ENCODE measurements around the gene FBXW5. TPM values are rescaled to one million over a fixed set of nuclear protein-coding genes. Genes with fewer than 3 reads are reported as not detected.
A peak's percentile ranks its signal among the peaks of the same experiment; 100 is the strongest.

The FBXW5 gene
- total RNA-seq, 1 donor from 2014 or later: 94.4 TPM

DNA sequence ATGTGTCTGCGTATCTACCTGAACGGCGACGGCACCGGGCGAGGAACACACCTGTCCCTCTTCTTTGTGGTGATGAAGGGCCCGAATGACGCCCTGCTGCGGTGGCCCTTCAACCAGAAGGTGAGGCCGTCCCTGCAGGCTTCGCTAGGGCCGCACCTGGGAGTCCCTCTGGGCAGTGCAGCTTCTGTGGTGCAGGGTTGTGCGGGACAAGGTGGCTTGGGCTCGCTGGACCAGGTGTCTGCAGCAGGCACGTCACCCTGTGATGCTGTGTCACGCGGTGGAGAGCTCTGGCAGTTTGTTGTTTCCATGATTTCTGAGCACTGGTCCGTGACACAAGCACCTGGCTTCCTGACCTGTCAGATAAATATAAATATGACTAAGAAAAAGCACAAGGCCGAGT is 20.7 kb downstream of the FBXW5 start:
- intact Hi-C loops (cut with micrococcal nuclease): no loop called here

DNA sequence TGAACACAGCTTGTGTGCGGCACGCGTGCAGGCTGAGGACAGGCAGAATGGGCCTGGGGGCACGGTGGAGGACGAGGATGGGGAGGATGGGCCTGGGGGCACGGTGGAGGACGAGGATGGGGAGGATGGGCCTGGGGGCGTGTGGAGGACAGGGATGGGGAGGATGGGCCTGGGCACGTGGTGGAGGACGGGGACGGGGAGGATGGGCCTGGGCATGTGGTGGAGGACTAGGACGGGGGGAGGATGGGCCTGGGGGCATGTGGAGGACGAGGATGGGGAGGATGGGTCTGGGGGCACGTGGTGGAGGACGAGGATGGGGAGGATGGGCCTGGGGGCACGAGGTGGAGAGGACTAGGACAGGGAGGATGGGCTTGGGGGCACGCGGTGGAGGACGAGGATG is 22.0 kb downstream of the FBXW5 start:
- Mint-ChIP-seq H3K4me3 (ENCODE audit: low read depth) (no peak overlapping the region), H3K27me3 (ENCODE audit: low read depth) (no peaks in the 10 kb centered on the region), H3K27ac (no peak overlapping the region), H3K4me1 (ENCODE audit: low read depth) (peaks cover 2% of the 10 kb centered on the region), H3K9me3 (no peaks in the 10 kb centered on the region), H3K36me3 (ENCODE audit: low read depth) (peaks cover 61% of the 10 kb centered on the region)
- intact Hi-C loops (cut with micrococcal nuclease): no loop called here
- DNase-seq (ENCODE audit: low spot score): no peak

More for the DNA sequence above, 20.7 kb downstream of the FBXW5 start:
- DNase-seq (ENCODE audit: low spot score): no peak
- Mint-ChIP-seq H3K27me3 (ENCODE audit: low read depth) (no peaks in the 10 kb centered on the region), H3K9me3 (no peaks in the 10 kb centered on the region), H3K36me3 (ENCODE audit: low read depth) (peaks cover 63% of the 10 kb centered on the region), H3K27ac (peak overlapping the region; percentile 22), H3K4me1 (ENCODE audit: low read depth) (peaks cover 4% of the 10 kb centered on the region), H3K4me3 (ENCODE audit: low read depth) (no peak overlapping the region)

DNA sequence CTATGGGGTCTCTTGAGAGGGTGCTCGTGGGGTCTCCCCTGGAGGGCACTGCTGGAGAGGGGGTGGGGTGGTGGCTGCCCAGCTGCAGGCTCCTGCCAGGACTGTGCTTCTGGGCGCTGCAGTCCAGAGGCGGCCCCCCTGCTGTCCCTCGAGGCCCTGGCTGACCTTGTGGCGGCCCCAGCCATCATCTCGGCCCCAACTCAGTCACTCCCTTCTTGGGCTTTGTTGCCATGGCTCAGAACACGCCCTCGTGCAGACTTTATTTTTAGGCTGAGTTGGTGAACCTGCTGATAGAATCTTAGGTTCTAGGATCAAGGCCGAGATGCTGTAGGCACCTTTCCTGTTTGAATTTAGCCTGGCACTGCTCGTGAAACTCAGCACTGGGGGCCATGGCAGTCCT is 22.8 kb downstream of the FBXW5 start:
- Mint-ChIP-seq H3K4me1 (ENCODE audit: low read depth) (no peaks in the 10 kb centered on the region), H3K4me3 (ENCODE audit: low read depth) (no peak overlapping the region), H3K9me3 (no peaks in the 10 kb centered on the region), H3K27ac (no peak overlapping the region), H3K27me3 (ENCODE audit: low read depth) (no peaks in the 10 kb centered on the region), H3K36me3 (ENCODE audit: low read depth) (peaks cover 63% of the 10 kb centered on the region)
- intact Hi-C loops (cut with micrococcal nuclease): no loop called here
- DNase-seq (ENCODE audit: low spot score): no peak

DNA sequence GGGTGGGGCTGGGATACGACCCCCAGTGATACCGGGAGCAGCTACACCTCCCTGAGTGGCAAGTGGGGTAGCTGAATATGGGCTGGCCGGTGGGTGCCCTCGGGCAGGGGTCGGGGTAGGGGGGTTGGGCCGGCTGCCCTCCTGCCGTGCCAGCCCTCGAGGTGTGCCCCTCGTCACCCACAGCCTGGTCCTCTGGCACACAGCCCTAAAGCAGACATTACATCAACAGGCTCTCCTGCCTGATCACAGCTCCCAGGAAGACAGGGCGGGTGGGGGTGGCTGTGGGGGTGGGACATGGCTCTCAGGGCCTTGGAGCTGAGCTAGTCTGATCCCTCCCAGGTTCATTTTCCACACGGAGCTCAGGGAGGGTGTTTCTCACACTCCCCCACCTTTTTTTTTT is 23.2 kb downstream of the FBXW5 start:
- Mint-ChIP-seq H3K27ac (no peak overlapping the region), H3K27me3 (ENCODE audit: low read depth) (no peaks in the 10 kb centered on the region), H3K4me1 (ENCODE audit: low read depth) (no peaks in the 10 kb centered on the region), H3K4me3 (ENCODE audit: low read depth) (no peak overlapping the region), H3K36me3 (ENCODE audit: low read depth) (peaks cover 63% of the 10 kb centered on the region), H3K9me3 (no peaks in the 10 kb centered on the region)
- DNase-seq (ENCODE audit: low spot score): no peak
- intact Hi-C loops (cut with micrococcal nuclease): no loop called here

DNA sequence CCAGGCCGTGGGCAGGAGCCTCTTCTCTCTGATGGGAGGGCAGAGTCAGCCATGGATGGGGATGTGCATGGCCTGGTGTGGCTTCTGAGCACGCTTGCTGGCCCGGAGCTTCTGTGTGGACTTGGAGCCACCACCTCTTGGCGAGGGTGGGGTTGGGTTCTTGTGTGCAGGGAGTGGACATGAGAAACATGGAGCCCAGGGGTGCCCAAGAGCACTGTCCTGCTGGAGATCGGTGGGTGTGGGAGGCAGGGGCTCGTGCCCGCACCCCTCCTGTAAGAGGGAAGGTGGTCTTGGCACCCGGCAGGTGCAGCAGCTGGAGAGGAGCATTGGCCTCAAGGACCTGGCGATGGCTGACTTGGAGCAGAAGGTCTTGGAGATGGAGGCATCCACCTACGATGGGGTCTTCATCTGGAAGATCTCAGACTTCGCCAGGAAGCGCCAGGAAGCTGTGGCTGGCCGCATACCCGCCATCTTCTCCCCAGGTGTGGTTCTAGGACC is 23.8 kb downstream of the FBXW5 start:
- H3K27me3 Mint-ChIP-seq (ENCODE audit: low read depth): no peaks in the 10 kb centered on the region
- no peak for DNase-seq (ENCODE audit: low spot score)

DNA sequence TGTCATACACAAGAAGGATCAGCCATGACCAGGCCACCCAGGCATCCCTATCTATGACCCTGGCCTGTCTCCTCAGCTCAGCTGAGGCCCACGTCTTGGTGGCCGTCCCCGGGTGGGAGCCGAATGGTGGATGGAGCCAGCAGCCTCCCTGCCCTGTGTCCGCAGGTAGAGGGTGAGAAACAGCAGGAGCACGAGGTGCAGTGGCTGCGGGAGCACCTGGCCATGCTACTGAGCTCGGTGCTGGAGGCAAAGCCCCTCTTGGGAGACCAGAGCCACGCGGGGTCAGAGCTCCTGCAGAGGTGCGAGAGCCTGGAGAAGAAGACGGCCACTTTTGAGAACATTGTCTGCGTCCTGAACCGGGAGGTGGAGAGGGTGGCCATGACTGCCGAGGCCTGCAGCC is 24.5 kb downstream of the FBXW5 start:
- intact Hi-C loops (cut with micrococcal nuclease): no loop called here
- no peak overlapping the region for H3K27ac Mint-ChIP-seq

More for the DNA sequence above, 23.8 kb downstream of the FBXW5 start:
- Mint-ChIP-seq H3K9me3 (no peaks in the 10 kb centered on the region), H3K27ac (no peak overlapping the region), H3K4me3 (ENCODE audit: low read depth) (no peak overlapping the region), H3K36me3 (ENCODE audit: low read depth) (peaks cover 68% of the 10 kb centered on the region), H3K4me1 (ENCODE audit: low read depth) (peaks cover 3% of the 10 kb centered on the region)
- intact Hi-C loops (cut with micrococcal nuclease): no loop called here

DNA sequence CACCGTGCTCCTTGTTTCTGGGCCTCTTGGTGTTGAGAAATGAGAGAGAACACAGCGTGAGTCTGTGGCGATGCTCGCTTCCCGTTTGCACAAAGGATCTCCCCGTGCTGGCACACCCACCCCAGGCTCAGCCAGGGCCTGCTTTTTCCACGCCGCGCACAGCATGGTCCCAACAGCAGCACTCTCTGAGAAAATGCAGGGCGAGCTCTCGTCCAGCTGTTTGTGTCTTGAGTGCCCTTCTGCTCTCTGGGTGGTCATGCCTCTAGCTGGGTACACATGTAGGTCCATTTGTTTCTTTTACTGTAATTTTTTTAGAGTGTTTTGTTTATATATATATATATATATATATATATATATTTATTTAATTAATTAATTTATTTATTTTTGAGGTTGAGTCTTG is 26.6 kb downstream of the FBXW5 start:
- Mint-ChIP-seq H3K36me3 (ENCODE audit: low read depth) (peaks cover 68% of the 10 kb centered on the region), H3K9me3 (no peaks in the 10 kb centered on the region), H3K27me3 (ENCODE audit: low read depth) (no peaks in the 10 kb centered on the region), H3K4me3 (ENCODE audit: low read depth) (no peak overlapping the region), H3K4me1 (ENCODE audit: low read depth) (peaks cover 3% of the 10 kb centered on the region), H3K27ac (no peak overlapping the region)
- intact Hi-C loops (cut with micrococcal nuclease): no loop called here
- DNase-seq (ENCODE audit: low spot score): no peak

More for the DNA sequence above, 24.5 kb downstream of the FBXW5 start:
- no peaks in the 10 kb centered on the region for H3K9me3 Mint-ChIP-seq
- H3K4me3 Mint-ChIP-seq (ENCODE audit: low read depth): no peak overlapping the region
- H3K27me3 Mint-ChIP-seq (ENCODE audit: low read depth): no peaks in the 10 kb centered on the region
- H3K36me3 Mint-ChIP-seq (ENCODE audit: low read depth): peaks cover 69% of the 10 kb centered on the region
- DNase-seq (ENCODE audit: low spot score): no peak
- peaks cover 3% of the 10 kb centered on the region for H3K4me1 Mint-ChIP-seq (ENCODE audit: low read depth)

DNA sequence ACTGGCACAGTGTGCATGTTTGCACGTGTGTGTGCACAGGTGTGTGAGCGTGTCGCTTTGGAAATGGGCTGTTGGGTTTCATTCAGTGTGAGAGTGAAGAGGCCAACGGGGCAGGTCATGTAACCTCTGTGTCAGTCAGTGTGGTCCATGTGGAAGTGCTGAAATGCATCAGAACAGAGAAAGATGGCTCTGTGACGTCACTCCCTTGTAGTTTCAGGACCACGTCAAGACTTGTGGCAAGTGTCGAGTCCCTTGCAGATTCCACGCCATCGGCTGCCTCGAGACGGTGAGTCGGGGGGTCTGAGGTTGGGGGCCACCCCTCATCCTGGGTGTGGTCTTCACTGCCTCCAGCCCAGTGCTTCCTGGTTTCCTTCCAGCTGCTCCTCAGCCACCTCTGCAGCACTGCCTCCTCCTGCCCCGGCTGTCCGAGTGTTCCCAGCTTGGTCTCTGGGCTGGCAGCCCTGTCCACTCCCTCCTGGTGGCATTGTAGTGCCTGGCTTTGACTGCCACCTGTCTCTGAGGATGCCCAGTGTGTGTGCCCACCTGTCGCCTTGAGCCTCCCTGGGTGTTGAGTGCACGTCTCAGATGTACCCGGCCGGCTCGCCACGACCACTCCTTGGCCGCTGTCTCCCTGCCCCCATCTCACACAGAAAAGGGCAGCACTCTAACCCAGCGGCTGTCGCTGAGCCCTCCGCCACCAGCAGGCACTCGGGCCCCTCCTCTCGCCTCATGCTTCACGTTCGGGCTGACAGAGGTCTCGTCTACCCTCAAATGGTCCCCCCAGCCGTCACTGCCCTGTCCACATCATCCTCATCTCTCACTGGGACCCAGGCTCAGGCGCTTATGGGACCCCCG is 28.0 kb downstream of the FBXW5 start:
- intact Hi-C loops (cut with micrococcal nuclease): no loop called here
- Mint-ChIP-seq H3K4me1 (ENCODE audit: low read depth) (peaks cover 3% of the 10 kb centered on the region), H3K9me3 (no peaks in the 10 kb centered on the region), H3K27me3 (ENCODE audit: low read depth) (no peaks in the 10 kb centered on the region), H3K36me3 (ENCODE audit: low read depth) (peaks cover 57% of the 10 kb centered on the region), H3K4me3 (ENCODE audit: low read depth) (no peak overlapping the region), H3K27ac (peak overlapping the region; percentile 71)
- DNase-seq (ENCODE audit: low spot score): no peak

DNA sequence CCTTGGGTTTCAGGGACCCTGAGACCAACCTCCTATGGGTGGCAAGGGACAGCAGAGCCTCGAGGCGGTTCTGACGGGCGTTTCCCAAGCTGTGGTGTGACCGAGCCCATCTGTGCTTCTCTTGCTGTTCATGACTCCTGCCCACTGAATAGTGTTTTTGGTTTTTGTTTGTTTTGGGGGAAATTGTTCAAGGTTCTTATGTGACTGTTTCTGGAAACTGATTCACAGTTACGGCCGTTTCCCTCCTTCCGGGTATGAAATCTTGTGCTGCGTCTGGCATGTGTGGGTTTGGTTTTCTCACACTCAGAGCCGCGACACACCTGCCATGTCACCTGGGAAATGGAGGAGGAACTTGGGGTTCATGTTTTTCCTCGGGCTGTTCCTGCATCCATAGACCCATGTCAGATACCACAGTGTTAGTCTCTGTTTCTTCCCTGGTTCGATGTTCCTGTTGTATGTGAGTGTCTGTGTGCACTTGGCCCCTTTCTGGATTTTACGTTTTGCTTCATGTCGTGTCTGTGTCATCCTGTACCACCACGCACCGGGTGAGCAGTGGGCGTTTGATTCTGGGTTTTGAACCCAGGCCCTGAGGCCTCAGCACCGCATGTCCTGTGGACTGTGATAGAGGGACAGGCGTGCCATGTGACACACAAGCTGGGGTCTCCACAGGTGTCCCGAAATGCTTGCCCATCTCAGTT is 28.8 kb downstream of the FBXW5 start:
- intact Hi-C loops (cut with micrococcal nuclease): no loop called here
- H3K27me3 Mint-ChIP-seq (ENCODE audit: low read depth): no peaks in the 10 kb centered on the region
- H3K4me3 Mint-ChIP-seq (ENCODE audit: low read depth): no peak overlapping the region
- H3K4me1 Mint-ChIP-seq (ENCODE audit: low read depth): peaks cover 3% of the 10 kb centered on the region
- H3K36me3 Mint-ChIP-seq (ENCODE audit: low read depth): peaks cover 58% of the 10 kb centered on the region
- no peak for DNase-seq (ENCODE audit: low spot score)
- H3K27ac Mint-ChIP-seq: peak overlapping the region; percentile 71
- H3K9me3 Mint-ChIP-seq: no peaks in the 10 kb centered on the region

DNA sequence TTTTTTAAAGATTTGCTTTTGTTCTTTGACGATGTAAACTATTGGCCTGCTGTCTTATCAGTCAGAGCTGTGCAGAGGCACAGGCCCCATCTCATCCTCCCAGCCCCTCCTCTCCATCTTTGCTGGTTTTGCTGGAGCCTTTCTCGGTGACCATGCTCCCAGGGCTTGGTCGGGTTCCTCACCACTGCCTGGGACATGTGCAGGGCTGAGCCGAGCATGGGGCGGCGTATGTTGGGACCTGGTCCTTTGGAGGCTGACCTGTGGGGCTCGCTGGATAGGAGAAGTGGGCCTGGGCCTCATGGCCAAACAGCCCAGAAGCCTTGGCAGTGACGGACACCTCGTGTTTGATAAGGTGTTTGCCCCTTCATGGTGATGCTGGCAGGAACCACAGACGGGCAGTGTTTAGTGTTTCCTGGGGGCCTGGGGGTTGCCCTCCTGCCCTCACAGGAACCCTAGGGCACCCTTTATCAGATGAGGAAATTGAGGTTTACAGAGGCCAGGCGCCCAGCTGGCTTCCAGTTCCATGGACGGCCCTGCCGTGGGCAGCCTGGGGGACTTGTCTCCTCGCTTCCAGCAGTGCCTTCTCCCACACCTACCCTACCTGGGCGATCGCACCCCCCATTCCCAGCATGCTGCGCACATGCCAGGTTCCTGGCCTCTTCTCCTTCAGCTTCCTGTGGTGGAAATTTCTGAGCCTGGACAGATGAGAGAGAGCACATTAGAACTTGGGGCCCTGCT is 30.7 kb downstream of the FBXW5 start:
- intact Hi-C loops (cut with micrococcal nuclease): no loop called here
- peaks cover 57% of the 10 kb centered on the region for H3K36me3 Mint-ChIP-seq (ENCODE audit: low read depth)
- no peak overlapping the region for H3K4me3 Mint-ChIP-seq (ENCODE audit: low read depth)
- H3K9me3 Mint-ChIP-seq: no peaks in the 10 kb centered on the region
- DNase-seq (ENCODE audit: low spot score): no peak
- H3K27ac Mint-ChIP-seq: no peak overlapping the region
- peaks cover 3% of the 10 kb centered on the region for H3K4me1 Mint-ChIP-seq (ENCODE audit: low read depth)
- H3K27me3 Mint-ChIP-seq (ENCODE audit: low read depth): no peaks in the 10 kb centered on the region

DNA sequence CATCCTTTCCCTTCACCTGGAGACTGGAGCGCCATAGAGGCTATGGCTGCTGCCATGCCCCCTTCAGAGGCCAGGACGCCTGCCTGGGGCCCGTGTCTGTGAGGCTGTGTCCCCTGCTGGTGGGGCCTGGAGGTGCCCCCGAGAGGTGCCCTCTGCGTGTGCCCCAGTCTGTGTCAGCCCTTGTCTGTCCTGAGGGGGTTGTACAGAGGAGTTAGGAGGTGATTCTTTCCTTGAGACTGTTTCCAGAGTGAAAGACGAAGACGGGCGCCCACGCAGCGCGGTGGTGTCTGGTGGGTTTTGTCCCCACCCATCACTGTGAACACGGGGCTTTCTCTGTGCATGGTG is 33.7 kb downstream of the FBXW5 start:
- Mint-ChIP-seq H3K4me3 (ENCODE audit: low read depth) (no peak overlapping the region), H3K27ac (no peak overlapping the region), H3K9me3 (no peaks in the 10 kb centered on the region), H3K4me1 (ENCODE audit: low read depth) (peaks cover 4% of the 10 kb centered on the region), H3K36me3 (ENCODE audit: low read depth) (peaks cover 58% of the 10 kb centered on the region), H3K27me3 (ENCODE audit: low read depth) (no peaks in the 10 kb centered on the region)
- DNase-seq (ENCODE audit: low spot score): no peak
- intact Hi-C loops (cut with micrococcal nuclease): no loop called here

DNA sequence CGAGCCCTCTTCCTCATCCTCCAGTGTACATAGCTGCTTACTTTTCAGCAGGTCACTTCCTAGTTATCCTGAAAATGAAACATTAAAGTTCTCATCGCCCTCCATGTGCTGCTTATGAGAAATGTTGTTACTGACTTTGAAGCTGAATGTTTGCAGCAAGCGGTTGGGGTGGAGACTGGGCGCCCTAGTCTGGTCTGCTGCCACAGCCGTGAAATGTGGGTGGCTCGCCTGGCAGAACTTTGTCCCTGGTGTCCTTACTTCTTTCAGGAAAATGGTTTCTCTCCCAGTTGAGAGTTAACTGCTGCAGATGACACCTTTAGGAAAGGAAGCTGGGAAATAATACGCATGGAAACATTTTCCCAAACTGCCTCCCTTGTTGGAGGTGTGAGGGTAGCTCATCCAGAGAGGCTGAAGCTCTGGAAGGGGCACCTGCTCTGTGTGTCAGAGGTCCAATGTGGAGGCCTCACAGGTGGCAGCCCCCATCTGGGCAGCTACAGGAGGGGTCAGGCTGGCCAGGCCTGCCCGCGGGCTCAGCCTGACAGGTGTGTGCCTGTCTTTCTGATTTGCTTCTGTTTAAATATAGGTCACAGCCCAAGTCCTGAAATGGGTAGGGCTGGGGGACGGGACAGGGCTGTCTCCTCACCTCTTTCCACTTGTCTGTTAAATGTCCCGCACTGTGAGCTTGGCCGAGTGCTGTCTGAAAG is 34.2 kb downstream of the FBXW5 start:
- H3K4me3 Mint-ChIP-seq (ENCODE audit: low read depth): no peak overlapping the region
- H3K36me3 Mint-ChIP-seq (ENCODE audit: low read depth): peaks cover 58% of the 10 kb centered on the region
- intact Hi-C loops (cut with micrococcal nuclease): no loop called here
- H3K9me3 Mint-ChIP-seq: no peaks in the 10 kb centered on the region
- no peak overlapping the region for H3K27ac Mint-ChIP-seq
- H3K4me1 Mint-ChIP-seq (ENCODE audit: low read depth): peaks cover 6% of the 10 kb centered on the region
- no peak for DNase-seq (ENCODE audit: low spot score)
- no peaks in the 10 kb centered on the region for H3K27me3 Mint-ChIP-seq (ENCODE audit: low read depth)

Data from activated T-helper 2 cell treated with anti-CD3 and anti-CD28 coated beads, Interferon-gamma antibody, Interleukin-2, Interleukin-4, amounts not matched to agents 10 μg/mL and 5 μg/mL and 100 μg/mL, durations not matched to agents 14 hours and 24 hours and 36 hours (primary cell).